Activated naive CD4-positive, alpha-beta T cell treated with anti-CD3 and anti-CD28 coated beads, Interleukin-2, amount 50 U/mL, for 72 hours (primary cell): ENCODE results near the gene PRPF39. TPM values are rescaled to one million over a fixed set of nuclear protein-coding genes. Genes with fewer than 3 reads are reported as not detected.
"Not testable (repeated sequence)": the region's sequence is repeated elsewhere in the genome, so short reads cannot be mapped to it uniquely, and the experiment has no call there.

Experiments
- ATAC-seq, 2 donors: fragments of 150-1000 bp; cut with Tn5 transposase; 2 replicates each; pipeline ENCODE4 v1.10.0; 2021; ENCODE audit warnings: mild to moderate bottlenecking in 2 of 2, moderate library complexity in 2 of 2
- DNase-seq, 2 donors: peaks; one replicate each; pipeline ENCODE4 v3.0.0; 2021 to 2022; ENCODE audit warnings: low spot score in 2 of 2
- H3K27ac Mint-ChIP-seq, 2 donors: one replicate each; pipeline ENCODE4 v1.8.0; 2022; ENCODE audit warnings: mild to moderate bottlenecking in 2 of 2, mixed read lengths in 2 of 2
- H3K36me3 Mint-ChIP-seq, 2 donors: one replicate each; pipeline ENCODE4 v1.8.0; 2022; ENCODE audit warnings: mixed read lengths in 2 of 2
- H3K9me3 Mint-ChIP-seq, 2 donors: one replicate each; pipeline ENCODE4 v1.8.0; 2022; ENCODE audit warnings: mixed read lengths in 2 of 2
- total RNA-seq, 2 donors: library from RNA; stranded (reverse); gene quantifications; one replicate each; pipeline ENCODE4 v1.2.3, GENCODE V29; 2022

PRPF39 gene
- total RNA-seq, 2 donors from 2014 or later = 50.2 to 63.5 TPM

DNA sequence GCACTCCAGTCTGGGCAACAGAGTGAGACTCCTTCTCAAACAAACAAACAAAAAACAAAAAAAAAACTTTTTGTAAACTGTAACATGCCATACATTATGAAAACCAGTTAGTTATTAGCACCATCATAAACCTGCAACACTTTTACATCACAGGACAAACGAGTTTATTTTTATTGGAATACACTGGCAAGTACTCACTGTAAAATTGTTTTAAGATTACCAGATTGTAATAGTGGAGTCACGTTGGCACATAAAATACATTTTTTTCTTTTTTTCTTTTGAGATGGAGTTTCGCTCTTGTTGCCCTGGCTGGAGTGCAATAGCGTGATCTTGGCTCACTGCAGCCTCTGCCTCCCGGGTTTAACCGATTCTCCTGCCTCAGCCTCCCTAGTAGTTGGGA, 34.7 kb downstream of the PRPF39 start:
- peaks cover 7 to 24% of the 10 kb centered on the region in 2 donors for H3K36me3 Mint-ChIP-seq
- ATAC-seq = no peak

DNA sequence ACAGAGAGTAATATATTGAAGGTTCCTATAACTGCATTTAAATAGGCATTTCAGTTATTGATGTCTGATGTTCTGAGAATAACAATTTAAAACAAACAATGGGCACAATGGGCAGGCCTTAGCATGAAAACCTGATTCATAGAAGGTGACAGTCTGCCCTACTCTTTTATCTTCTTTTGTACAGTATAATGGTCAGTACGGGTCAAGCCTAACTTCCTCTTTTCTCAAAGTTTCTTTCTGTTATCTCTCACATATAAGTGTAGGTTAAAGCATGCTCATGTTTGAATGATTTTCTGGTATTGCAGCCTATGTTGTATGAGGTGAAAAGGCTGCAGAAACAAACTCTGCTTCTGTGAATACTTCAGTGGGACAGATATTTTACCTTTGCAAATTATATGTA, 36.2 kb downstream of the PRPF39 start:
- Mint-ChIP-seq H3K27ac (no peak overlapping the region), H3K9me3 (no peaks in the 10 kb centered on the region), H3K36me3 (peaks cover 5 to 29% of the 10 kb centered on the region in 2 donors)
- ATAC-seq = no peak
- no peak for DNase-seq

More for the DNA sequence above, 34.7 kb downstream of the PRPF39 start:
- Mint-ChIP-seq H3K27ac (peak overlapping the region in 1 of 2 donors; percentile 9), H3K9me3 (no peaks in the 10 kb centered on the region)
- no peak for DNase-seq

DNA sequence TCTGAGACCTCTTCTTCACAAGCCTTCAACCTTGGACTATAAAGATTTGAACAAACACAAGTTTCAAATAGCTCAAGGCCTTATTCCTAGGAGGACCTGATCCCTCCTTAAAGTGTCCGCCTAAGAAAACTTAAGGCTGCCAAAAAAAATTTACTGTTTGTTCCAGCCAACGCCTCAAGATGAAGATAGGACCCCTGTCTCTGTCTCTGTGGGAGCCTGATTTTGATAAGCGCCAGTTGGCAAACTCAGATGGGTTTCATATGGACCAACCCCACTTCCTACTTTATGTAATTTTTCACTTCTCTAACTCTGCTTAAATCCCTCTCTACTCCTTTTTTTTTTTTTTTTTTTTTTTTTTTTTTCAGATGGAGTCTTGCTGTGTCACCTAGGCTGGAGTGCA, 39.4 kb downstream of the PRPF39 start:
- DNase-seq (no peak), ATAC-seq (no peak)
- peaks cover 5 to 31% of the 10 kb centered on the region in 2 donors for H3K36me3 Mint-ChIP-seq
- no peaks in the 10 kb centered on the region for H3K9me3 Mint-ChIP-seq
- H3K27ac Mint-ChIP-seq = no peak overlapping the region

DNA sequence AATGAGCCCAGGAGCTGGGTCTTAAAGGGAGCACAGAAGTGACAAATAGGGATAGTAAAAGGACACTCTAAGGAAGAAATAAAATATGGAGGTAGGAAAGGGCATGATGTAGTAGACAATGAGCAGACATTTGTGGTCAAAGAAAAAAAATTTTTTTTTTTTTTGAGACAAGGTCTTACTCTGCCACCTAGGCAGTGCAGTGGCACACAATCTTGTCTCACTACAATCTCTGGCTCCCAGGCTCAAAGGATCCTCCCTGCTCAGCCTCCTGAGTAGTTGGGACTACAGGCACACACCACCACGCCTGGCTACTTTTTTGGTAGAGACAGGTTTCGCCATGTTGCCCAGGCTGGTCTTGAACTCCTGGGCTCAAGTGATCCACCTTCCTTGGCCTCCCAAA, 41.8 kb downstream of the PRPF39 start:
- H3K9me3 Mint-ChIP-seq = no peaks in the 10 kb centered on the region
- H3K27ac Mint-ChIP-seq = no peak overlapping the region
- DNase-seq (no peak), ATAC-seq (no peak)
- peaks cover 0 to 25% of the 10 kb centered on the region in 2 donors for H3K36me3 Mint-ChIP-seq

DNA sequence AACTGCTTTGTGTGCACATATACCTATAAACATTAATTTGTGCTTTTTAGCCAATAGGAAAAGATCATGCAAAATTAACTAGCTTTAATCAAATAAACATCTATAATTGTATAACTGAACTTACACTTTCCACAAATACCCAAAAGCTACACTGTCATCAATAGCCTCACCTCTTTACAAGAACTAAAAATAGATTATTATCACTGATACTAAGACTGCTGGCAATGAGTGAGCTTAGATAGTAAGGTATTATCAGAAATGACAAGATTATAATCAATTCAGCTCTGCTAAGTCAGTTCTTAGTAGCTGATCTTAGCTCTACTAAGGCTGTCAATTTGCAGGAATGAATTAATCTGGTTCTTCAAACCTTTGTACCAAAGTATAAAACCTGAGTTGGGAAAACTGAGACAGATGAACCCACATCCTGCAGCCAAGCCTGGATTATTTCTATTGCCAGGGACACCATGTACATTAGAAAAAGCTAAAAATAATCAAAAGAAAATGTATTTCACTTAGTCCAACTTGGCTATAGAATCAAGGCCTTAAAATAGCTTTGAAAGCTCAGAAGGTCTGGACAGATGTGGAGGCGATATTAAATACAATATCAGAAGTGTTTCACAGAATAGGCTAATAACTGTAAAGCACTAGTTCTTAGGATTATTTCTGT, 45.2 kb downstream of the PRPF39 start:
- ATAC-seq (no peak), DNase-seq (no peak)
- Mint-ChIP-seq H3K36me3 (peaks cover 8 to 19% of the 10 kb centered on the region in 2 donors), H3K27ac (no peak overlapping the region), H3K9me3 (no peaks in the 10 kb centered on the region)

DNA sequence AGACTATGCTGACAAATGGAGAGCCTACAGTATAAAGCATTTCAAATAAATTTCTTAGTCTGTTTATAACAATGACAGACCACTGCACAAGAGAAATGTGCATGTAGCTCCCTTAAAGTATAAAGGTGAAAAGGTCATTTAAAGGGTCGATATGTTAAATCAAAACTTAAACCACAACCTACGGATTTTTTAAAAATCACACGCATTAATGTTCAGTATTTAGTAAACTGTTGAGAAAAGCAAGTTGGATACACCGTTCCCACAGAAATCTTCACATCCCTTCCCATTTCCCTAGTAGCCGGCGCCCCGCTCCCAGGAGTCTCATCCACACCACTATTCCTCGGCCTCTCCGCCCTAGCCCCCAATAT, 49.8 kb downstream of the PRPF39 start:
- peaks cover 15 to 23% of the 10 kb centered on the region in 2 donors for H3K36me3 Mint-ChIP-seq
- no peak for DNase-seq

DNA sequence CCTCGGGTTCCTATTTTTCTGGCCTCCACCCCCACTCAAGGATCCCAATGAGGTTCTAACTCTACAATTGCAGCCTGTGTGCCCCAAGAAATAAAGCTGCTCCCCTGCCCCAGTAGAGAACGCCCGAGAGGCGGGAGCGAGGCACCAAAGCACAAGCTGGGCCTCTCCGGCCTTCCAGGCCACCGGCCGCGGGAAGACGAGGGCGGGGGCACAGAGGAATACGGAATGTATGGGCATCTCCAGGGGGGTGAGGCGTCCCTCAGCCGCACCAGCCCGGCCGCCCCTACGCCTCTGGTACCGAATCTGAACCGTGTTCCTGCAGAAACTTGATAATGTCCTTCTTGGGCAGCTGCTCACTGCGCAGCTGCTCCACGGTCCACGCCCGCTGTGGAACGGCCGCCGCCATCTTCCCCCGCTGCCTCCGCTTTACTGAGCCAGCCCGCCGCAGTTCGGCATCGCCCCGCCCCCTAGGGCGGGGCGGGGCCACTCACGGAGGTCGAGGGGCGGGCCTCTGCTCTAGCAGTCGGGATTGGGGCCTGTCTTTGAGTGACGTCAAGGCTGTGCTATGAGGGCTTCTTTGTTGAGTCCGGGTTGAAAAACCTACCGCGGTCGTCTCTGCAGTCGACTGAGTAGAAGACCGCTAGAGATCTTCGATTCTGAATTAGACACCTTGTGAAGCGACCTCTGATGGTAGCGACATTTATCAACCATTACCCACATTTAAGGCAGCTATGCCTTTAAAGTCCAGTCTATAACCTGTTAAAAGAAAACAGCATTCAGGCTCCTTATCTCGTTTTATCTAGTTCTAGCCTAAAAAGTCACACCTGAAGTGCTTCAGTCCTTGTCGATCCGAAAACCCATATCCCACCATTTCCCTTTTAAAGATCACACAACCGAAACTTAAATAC, 50.4 kb downstream of the PRPF39 start, which contains the start of gene FKBP3:
Gene FKBP3 (minus strand): TSS at position 431 of the 908 bp plus-strand sequence. CDS start 25 bp downstream, at position 406.
- peak; percentile 93 to 94 for ATAC-seq
- peak; percentile 84 to 93 for DNase-seq
- H3K27ac Mint-ChIP-seq = peak within 1 kb of the TSS; percentile 97 to 100
- H3K9me3 Mint-ChIP-seq = no peaks in the 10 kb centered on the region
- peaks cover 15 to 23% of the 10 kb centered on the region in 2 donors for H3K36me3 Mint-ChIP-seq

More for the DNA sequence above, 49.8 kb downstream of the PRPF39 start:
- Mint-ChIP-seq H3K27ac (peak overlapping the region; percentile 97 to 100), H3K9me3 (no peaks in the 10 kb centered on the region)
- no peak for ATAC-seq

DNA sequence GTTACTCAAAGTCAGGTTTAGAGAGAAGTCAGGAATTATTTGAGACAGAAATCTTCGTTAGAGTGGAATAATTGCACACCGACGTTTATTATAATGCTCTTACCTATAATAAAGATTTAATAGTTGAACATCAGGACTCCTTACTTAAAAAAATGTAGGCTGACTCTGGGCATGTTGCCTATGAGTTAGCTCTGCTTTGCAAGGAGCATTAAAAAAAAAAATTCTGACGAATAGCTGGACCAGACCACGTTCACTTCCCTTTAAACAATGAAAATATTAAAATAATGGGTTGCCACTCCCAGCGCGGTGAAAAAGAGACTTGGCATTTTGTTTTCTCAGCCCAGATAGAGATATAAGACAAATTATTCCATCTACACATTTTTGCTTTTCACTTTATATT, 51.2 kb downstream of the PRPF39 start:
- DNase-seq = peak in 1 of 2 donors; percentile 9
- no peak for ATAC-seq
- H3K36me3 Mint-ChIP-seq = peaks cover 15 to 23% of the 10 kb centered on the region in 2 donors

DNA sequence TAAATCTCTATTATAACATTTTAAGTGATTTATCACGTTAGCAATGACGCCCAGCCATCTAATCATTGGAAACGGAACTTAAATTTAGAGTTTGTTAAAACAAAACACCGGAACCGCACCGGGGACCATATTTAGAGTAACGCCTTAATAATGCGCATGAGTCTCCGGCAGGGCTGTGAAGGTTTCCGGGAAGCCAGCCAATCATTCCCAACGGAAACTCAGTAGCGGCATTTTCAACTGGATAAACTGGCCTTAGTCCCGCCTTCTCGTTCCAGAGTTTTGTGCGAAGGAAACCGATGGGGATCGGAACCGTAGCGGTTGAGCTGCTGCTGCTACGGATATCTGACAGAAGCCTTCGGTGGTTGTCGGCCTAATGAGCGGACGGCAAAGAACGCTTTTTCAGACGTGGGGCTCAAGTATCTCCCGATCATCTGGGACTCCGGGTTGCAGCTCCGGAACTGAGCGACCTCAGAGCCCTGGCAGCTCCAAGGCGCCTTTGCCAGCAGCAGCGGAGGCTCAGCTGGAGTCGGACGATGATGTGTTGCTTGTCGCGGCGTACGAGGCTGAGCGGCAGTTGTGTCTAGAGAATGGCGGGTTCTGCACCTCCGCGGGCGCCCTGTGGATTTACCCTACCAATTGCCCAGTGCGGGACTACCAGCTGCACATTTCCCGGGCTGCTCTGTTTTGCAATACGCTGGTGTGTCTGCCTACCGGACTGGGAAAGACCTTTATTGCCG, 51.9 kb downstream of the PRPF39 start, which contains the start of gene FANCM:
Gene FANCM (plus strand): TSS at position 272 of the 737 bp plus-strand sequence. CDS start 102 bp downstream, at position 374.
- DNase-seq (peak; percentile 78 to 83), ATAC-seq (peak; percentile 63 to 68)
- Mint-ChIP-seq H3K27ac (peak within 1 kb of the TSS; percentile 97 to 100), H3K36me3 (peaks cover 15 to 23% of the 10 kb centered on the region in 2 donors), H3K9me3 (no peaks in the 10 kb centered on the region)

More for the DNA sequence above, 51.2 kb downstream of the PRPF39 start:
- Mint-ChIP-seq H3K27ac (peak overlapping the region; percentile 97 to 100), H3K9me3 (no peaks in the 10 kb centered on the region)

DNA sequence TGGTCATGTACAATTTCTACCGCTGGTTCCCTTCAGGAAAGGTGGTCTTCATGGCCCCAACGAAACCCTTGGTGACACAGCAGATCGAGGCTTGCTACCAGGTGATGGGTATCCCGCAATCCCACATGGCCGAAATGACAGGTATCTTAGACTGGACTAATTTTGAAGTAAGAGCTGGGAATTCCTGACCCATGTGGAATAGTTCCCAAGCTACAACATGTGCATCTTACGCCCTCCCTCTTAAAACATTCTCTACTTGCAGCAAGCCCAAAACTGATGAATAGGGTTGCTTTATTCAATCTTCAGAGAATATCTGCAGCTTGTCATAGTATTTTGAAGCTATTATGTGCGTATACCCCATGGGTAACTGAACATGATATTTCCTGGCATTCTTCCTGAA, 52.5 kb downstream of the PRPF39 start:
- peak overlapping the region; percentile 97 for H3K27ac Mint-ChIP-seq

DNA sequence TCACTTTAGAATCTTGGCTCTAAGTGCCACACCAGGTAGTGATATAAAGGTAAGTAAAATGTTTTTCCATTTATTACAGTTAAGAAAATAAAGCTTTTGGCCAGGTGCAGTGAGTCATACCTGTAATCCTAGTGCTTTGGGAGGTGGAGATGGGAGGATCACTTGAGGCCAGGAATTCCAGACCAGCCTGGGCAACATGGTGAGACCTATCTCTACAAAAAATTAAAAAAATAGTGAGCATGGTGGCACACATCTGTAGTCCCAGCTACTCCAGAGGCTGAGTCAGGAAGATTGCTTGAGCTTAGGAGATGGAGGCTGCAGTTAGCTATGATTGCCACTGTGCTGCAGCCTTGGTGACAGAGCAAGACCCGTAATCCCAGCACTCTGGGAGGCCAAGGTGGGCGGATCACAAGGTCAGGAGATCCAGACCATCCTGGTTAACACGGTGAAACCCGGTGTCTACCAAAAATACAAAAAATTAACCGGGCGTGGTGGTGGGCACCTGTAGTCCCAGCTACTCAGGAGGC, 56.8 kb downstream of the PRPF39 start:
- no peak for ATAC-seq
- Mint-ChIP-seq H3K36me3 (peaks cover 6 to 9% of the 10 kb centered on the region in 2 donors), H3K27ac (no peak overlapping the region), H3K9me3 (no peaks in the 10 kb centered on the region)
- no peak for DNase-seq

More for the DNA sequence above, 52.5 kb downstream of the PRPF39 start:
- DNase-seq (no peak), ATAC-seq (no peak)
- H3K9me3 Mint-ChIP-seq = no peaks in the 10 kb centered on the region
- H3K36me3 Mint-ChIP-seq = peaks cover 15 to 23% of the 10 kb centered on the region in 2 donors

DNA sequence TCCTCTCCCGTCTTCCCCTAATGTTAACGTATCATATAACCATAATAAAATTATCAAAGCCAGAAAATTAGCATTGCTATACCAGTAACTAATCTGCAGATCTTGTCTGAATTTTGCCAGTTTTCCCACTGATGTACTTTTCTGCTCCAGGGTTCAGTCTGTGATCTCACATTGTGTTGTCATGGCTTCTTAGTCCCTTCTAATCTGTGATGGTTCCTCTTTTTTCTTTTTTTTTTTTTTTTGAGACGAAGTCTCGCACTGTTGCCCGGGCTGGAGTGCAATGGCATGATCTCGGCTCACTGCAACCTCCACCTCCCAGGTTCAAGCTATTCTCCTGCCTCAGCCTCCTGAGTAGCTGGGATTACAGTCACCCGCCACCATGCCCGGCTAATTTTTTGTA, 58.2 kb downstream of the PRPF39 start:
- not testable (repeated sequence) for DNase-seq, H3K9me3 Mint-ChIP-seq, H3K27ac Mint-ChIP-seq, ATAC-seq, H3K36me3 Mint-ChIP-seq

DNA sequence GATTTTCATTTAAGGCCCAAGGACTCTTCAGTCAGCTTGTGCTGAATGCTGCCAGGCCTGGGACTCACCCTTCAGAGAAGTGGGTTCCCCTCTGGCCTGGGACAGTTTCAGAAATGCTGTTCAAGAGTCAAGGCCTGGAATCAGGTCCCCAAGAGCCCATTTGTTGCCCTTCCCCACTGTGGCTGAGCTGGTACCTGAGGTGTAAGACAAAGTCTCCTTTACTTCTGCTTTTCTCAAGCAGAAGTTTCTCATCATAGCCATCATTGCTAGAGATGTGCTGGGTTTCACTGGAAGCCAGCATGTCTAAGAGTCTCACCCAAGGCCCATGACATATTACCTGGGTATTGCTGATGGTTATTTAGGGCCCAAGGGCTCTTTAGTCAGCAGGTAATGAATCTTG, 60.7 kb downstream of the PRPF39 start:
- Mint-ChIP-seq H3K36me3 (peaks cover 0 to 12% of the 10 kb centered on the region in 2 donors), H3K9me3 (no peaks in the 10 kb centered on the region), H3K27ac (no peak overlapping the region)
- ATAC-seq = no peak
- DNase-seq = no peak

DNA sequence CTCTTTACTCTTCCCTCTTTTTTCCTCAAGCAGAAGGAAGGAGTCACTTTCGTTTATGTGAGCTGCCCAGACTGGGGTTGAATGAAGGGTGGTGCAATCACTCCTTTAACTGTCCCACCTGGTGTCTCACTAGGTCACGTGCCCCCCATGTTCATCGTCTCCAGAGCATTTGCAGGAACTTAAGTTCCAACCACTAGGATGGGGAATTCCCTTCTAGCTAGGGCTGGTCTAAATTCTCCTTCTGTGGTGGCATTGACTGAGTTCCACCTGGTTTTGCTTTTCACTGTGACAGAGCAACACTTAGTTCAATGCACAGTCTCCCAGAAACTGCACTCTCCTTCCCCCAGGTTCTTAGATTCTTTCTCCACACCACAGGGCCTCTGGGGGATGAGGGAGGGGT, 61.3 kb downstream of the PRPF39 start:
- peak overlapping the region in 1 of 2 donors; percentile 72 for H3K27ac Mint-ChIP-seq
- peak; percentile 34 to 37 for ATAC-seq

DNA sequence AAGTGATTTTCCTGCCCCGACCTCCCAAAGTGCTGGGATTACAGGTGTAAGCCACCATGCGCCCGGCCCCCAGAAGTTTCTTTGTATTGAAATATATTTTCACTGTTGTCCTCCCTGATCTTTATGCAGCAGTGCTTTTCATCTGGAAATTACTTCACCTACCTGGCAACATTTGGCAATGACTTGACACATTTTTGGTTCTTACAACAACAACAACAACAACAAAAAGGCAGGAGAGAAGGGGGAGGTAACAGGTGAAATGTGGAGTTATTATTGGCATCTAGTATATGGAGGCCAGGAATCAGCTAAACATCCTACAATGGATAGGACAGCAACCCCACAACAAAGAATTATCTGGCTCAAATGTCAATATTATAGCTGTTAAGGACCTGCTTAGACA, 65.7 kb downstream of the PRPF39 start:
- no peak for ATAC-seq
- Mint-ChIP-seq H3K36me3 (peaks cover 0 to 12% of the 10 kb centered on the region in 2 donors), H3K27ac (no peak overlapping the region), H3K9me3 (no peaks in the 10 kb centered on the region)
- DNase-seq = no peak

More for the DNA sequence above, 61.3 kb downstream of the PRPF39 start:
- no peaks in the 10 kb centered on the region for H3K9me3 Mint-ChIP-seq
- DNase-seq = no peak
- H3K36me3 Mint-ChIP-seq = peaks cover 0 to 12% of the 10 kb centered on the region in 2 donors

DNA sequence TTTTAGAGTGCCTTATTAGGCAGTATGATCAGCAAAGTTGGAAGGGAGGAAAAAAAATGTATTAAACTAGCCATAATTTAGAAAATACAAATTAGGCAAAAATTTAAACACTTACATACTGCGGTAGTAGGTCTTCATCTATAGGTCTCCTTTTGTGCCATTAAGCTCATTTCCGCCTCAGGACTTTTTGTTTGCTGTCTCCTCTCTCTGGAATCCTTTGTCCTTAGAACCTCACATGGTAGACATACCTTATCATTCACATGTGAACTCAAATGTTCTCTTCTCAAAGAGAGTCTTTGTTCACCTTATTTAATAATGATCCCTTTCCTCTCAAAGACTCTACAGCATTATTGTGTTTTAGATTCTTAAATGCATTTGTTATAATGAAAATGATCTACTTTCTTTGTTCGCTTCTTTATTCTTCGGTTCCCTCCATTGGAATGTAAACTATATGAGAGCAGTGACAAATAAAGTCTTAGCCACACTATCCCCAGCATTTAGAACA, 66.5 kb downstream of the PRPF39 start:
- no peaks in the 10 kb centered on the region for H3K9me3 Mint-ChIP-seq
- H3K36me3 Mint-ChIP-seq = peaks cover 0 to 12% of the 10 kb centered on the region in 2 donors
- DNase-seq = no peak
- no peak overlapping the region for H3K27ac Mint-ChIP-seq
- no peak for ATAC-seq
